ENCODE results near the gene TPO.

DNA sequence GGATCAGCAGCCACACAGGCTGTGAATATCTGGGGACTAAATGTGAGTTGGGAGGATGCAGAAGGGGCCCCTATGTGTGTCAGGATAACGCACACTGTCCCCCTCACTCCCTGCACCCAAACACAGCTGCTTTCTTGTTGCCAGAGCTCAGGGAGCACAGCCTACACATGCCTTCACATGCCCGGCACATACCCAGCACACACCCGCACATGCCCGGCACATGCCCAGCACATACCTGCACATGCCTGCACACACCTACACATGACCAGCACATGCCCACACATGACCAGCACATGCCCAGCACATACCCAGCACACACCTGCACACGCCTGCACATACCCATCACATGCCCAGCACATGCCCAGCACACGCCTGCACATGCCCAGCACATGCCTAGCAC lies 75.6 kb downstream of the TPO start:
- no peak for TF ChIP-seq CTCF (IDR thresholded peaks at IDR 0.05)
- TF ChIP-seq POLR2A (IDR thresholded peaks at IDR 0.05), result no peak

Data from thyroid gland (tissue), 4 donors.